AG04450 (cell line): ENCODE data around the gene PLPPR3. TPM values are rescaled to one million over a fixed set of nuclear protein-coding genes. Genes with fewer than 3 reads are reported as not detected.

Source experiments
- CTCF ChIA-PET: fragments of 300-600, 350-600 bp; formaldehyde crosslinking; extraction: SDS; loops from one replicate; lab custom pipeline; 2022; ENCODE audit warnings: antibody characterized with exemption, inconsistent platforms; lab: Charles Lee
- POLR2A ChIA-PET: fragments of 350-600 bp; formaldehyde crosslinking; extraction: SDS; loops from one replicate; lab custom pipeline; 2021; ENCODE audit warnings: antibody characterized with exemption, inconsistent platforms; lab: Yijun Ruan, JAX
- DNase-seq: peaks from one replicate; pipeline ENCODE4 v3.0.0-alpha.2; 2011; ENCODE audit warnings: low read depth, low spot score
- H3K27ac ChIP-seq: one replicate; pipeline ENCODE4 v1.5.1; 2012; ENCODE audit warnings: low read depth, low read length, control low read depth
- H3K27me3 ChIP-seq: one replicate; pipeline ENCODE4 v1.6.0; 2012; ENCODE audit warnings: low read length; ENCODE audit not compliant: control insufficient read depth, insufficient read depth
- H3K4me3 ChIP-seq: 2 replicates; pipeline ENCODE4 v1.5.1; 2011; ENCODE audit warnings: mild to moderate bottlenecking, low read depth, low read length, control low read depth
- H3K9me3 ChIP-seq: 2 replicates; pipeline ENCODE4 v1.5.1; 2012; ENCODE audit warnings: low read length; ENCODE audit not compliant: control insufficient read depth, insufficient read depth
- polyA plus RNA-seq: library from polyadenylated mRNA; depleted of rRNA; stranded (reverse); fragments of >200 nt; gene quantifications from 2 replicates; pipeline ENCODE4 v1.2.3, GENCODE V29; 2011
- TF ChIP-seq, protein P1 (sequence below): IDR thresholded peaks from 2 replicates; pipeline ENCODE4 v1.5.1; 2011; ENCODE audit warnings: low read depth, low read length, control low read depth, inconsistent platforms

The PLPPR3 gene
- polyA plus RNA-seq, 1 experiment = 1.3 TPM

DNA sequence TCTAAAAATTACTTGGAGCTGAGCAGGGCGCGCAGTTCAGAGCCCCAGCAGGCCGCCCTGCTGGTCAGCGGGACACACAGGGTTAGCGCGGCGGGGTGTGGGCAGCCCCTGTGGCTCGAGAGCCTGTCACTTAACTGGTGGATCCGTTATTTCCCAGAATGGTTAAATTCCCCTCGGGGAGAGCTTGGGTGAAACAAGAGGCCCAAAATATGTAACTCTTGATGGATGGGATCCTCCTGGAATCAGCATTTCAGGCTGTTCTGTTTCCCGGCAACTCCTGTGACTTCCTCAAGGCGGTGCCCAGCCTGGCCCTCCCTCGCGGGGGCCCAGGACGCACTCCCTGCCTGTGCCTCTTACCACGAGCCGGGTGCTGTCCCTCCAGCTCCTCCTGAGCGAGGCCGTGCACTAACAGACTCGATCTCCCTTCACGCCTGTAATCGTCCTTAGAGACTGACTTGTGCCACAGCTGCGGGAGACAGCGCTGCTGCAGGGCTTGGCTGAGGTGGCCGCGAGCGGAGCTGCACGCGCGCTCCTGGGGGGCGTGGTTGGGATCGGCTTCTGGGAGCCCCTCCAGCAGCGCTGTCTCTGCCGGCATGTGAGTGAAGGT, 14.8 kb downstream of the PLPPR3 start:
- Histone ChIP-seq H3K27ac (no peak overlapping the region), H3K9me3 (peaks cover 12% of the 10 kb centered on the region; the same call in 1 of the 2 replicates), H3K27me3 (no peaks in the 10 kb centered on the region), H3K4me3 (no peak overlapping the region)
- ChIA-PET POLR2A (no interaction called here), CTCF (no interaction called here)
- DNase-seq = no peak
- TF ChIP-seq, protein P1, sequence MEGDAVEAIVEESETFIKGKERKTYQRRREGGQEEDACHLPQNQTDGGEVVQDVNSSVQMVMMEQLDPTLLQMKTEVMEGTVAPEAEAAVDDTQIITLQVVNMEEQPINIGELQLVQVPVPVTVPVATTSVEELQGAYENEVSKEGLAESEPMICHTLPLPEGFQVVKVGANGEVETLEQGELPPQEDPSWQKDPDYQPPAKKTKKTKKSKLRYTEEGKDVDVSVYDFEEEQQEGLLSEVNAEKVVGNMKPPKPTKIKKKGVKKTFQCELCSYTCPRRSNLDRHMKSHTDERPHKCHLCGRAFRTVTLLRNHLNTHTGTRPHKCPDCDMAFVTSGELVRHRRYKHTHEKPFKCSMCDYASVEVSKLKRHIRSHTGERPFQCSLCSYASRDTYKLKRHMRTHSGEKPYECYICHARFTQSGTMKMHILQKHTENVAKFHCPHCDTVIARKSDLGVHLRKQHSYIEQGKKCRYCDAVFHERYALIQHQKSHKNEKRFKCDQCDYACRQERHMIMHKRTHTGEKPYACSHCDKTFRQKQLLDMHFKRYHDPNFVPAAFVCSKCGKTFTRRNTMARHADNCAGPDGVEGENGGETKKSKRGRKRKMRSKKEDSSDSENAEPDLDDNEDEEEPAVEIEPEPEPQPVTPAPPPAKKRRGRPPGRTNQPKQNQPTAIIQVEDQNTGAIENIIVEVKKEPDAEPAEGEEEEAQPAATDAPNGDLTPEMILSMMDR = no peak

DNA sequence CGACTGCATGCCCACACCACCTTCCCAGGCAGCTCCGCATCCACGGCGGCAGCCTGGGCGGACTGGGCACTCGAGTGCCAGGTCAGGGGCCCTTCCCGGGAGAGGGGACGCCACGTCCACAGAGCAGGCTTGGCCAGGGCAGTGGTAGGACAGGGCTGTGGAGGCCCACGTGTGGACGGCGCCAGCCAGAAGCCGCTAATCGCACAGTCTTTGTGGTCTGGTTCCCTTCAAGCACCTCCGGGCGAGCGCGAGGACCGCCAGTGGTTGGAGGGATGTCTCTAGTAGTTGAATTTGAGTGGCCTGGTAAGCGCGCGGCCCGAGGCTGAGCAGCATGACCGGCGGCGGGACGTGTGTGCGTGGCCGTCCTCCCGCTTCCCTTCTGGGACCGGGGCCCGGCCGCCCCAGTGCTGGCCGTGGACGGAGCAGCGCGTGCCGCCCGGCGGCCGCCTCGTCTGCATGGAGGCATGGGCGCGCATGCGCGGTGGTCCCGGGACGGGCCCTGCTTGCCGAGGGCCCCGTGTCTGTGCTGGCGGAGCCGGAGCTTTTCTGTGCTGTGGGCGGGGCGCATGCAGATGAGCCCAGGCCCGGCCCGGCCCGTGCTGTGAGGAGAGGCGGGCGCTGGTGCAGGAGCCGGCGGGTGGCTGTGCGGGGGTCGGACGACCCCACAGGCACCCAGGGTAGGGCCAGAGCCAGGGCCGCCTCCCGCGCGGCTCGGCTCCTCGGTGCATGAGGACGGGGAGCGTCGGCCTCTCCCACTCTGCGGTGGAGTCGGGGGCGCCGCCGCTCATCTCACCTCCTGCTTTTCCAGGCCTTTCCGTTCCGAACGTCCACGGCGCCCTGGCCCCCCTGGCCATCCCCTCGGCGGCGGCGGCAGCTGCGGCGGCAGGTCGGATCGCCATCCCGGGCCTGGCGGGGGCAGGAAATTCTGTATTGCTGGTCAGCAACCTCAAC, 15.9 kb downstream of the PLPPR3 start:
- TF ChIP-seq, protein P1 = no peak
- Histone ChIP-seq H3K27ac (no peak overlapping the region), H3K9me3 (peaks cover 6% of the 10 kb centered on the region; the same call in 1 of the 2 replicates), H3K27me3 (no peaks in the 10 kb centered on the region), H3K4me3 (no peak overlapping the region)
- ChIA-PET CTCF (no interaction called here), POLR2A (interaction anchor here (0.6 kb wide), 1 partner anchor 27 kb away, joined by 10 read pairs; no protein-coding TSS in a partner anchor)
- no peak for DNase-seq

DNA sequence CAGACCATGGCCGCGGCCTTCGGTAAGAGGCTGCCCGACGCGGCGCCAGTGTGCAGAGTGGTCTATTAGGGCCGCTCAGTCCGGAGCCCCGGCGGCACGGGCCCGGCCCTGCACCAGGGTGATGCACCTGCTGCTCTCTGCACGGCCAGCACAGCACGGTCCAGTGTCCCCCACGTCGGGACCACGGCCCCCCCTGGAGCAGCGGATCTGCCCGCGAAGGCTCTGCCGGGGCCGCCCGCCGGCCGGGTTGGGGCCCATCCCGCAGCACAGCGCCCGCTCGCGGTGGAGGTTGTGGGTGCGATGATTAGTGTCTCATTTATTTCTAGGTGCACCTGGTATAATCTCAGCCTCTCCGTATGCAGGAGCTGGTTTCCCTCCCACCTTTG, 16.6 kb downstream of the PLPPR3 start:
- H3K4me3 ChIP-seq = no peak overlapping the region
- no peak for DNase-seq
- no peaks in the 10 kb centered on the region for H3K27me3 ChIP-seq
- CTCF ChIA-PET = no interaction called here
- no peak overlapping the region for H3K27ac ChIP-seq
- TF ChIP-seq, protein P1 = no peak
- POLR2A ChIA-PET = no interaction called here
- no peaks in the 10 kb centered on the region; the same call in 1 of the 2 replicates for H3K9me3 ChIP-seq

DNA sequence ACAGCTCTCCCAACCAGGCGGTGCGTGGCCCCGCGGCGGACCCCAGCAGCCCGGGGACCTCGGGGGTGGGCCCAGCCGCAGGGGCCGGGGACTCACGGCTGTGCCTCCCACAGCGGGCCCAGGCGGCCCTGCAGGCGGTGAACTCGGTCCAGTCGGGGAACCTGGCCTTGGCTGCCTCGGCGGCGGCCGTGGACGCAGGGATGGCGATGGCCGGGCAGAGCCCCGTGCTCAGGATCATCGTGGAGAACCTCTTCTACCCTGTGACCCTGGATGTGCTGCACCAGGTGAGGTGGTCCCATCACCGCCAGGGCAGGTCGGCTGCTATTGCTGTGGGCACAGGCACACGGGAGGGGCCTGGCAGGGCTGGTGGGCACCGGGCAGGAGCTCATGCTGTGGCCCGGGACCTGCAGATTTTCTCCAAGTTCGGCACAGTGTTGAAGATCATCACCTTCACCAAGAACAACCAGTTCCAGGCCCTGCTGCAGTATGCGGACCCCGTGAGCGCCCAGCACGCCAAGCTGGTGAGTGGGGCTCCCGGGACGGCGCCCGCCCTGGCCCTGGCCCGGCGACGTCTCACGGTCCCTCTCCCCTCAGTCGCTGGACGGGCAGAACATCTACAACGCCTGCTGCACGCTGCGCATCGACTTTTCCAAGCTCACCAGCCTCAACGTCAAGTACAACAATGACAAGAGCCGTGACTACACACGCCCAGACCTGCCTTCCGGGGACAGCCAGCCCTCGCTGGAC, 17.2 kb downstream of the PLPPR3 start:
- no peaks in the 10 kb centered on the region for H3K27me3 ChIP-seq
- ChIA-PET CTCF (no interaction called here), POLR2A (interaction anchor here (0.6 to 1.3 kb wide), 2 partner anchors 40 to 55 kb away, joined by 3 to 4 read pairs; partner anchors contain the start of gene CFD)
- DNase-seq = no peak
- no peak overlapping the region for H3K4me3 ChIP-seq
- H3K27ac ChIP-seq = no peak overlapping the region
- TF ChIP-seq, protein P1 = no peak
- no peaks in the 10 kb centered on the region; the same call in 1 of the 2 replicates for H3K9me3 ChIP-seq
